Transverse colon (tissue), 4 donors: ENCODE measurements around the gene CHMP5.

Source experiments
- POLR2A ChIP-seq: fragments of 450-650 bp; IDR thresholded peaks from one replicate; pipeline ENCODE4 v1.6.1; 2016; ENCODE audit warnings: antibody characterized with exemption, mild to moderate bottlenecking, moderate library complexity
- POLR2AphosphoS5 ChIP-seq, 3 donors: sonication (generic); formaldehyde crosslinking; IDR thresholded peaks; one replicate each; pipeline ENCODE4 v1.6.1; 2016; ENCODE audit warnings: antibody characterized with exemption in 3 of 3
- TF ChIP-seq, protein P1 (sequence below), 5 experiments: fragments of 200-600 bp in 3 of 5; fragments of 450-650 bp in 2 of 5; sonication (generic) in 3 of 5; IDR thresholded peaks; 1 replicate in 2 of 5; 2 replicates in 3 of 5; pipeline ENCODE4 v1.5.1; 2016 to 2017; ENCODE audit warnings: antibody characterized with exemption in 5 of 5, inconsistent platforms in 3 of 5, mild to moderate bottlenecking in 2 of 5, moderate library complexity in 1 of 5

DNA sequence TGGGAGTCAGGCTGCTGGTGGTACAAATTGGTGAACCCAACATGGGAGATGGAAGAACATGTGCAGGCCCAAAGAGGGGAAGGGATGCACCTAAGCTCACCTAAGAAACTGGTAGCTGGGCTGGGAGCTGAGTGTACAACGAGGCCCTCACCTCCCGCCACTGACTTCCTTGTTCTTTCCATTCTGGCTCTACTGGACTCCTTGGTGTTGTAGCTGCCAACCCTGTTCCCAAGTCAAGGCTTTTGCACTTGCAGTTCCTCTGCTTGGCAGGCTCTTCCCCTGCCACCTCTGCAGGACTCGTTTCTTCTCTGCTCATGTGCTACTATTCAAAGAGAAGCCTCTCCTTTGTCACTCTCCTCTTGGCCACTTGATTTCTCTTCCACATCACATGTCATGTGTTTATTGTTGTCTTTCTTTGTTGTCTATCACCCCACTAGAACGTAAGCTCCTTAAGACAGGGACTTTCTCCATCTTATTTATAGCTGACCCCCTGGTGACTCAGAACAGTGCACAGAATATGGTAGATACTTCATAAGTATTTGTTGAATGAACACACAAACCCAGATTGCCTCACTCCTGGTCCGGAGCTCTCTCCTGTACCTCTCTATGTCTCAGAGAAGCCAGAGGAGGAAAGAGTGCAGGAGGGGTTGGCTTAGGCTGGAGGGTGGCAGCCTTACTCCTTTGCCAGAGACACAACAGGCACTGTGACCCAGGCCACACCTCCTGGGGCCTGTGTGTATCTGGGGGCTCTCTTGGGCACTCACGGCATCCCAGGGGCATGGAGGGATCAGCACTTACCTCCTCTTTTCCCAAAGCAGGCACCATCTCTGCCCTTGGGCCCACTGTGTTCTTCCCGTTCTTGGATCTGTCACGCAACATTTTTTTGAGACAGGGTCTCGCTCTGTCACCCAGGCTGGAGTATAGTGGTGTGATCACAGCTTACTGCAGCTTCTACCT is 30.1 kb upstream of the CHMP5 start:
- TF ChIP-seq, protein P1, sequence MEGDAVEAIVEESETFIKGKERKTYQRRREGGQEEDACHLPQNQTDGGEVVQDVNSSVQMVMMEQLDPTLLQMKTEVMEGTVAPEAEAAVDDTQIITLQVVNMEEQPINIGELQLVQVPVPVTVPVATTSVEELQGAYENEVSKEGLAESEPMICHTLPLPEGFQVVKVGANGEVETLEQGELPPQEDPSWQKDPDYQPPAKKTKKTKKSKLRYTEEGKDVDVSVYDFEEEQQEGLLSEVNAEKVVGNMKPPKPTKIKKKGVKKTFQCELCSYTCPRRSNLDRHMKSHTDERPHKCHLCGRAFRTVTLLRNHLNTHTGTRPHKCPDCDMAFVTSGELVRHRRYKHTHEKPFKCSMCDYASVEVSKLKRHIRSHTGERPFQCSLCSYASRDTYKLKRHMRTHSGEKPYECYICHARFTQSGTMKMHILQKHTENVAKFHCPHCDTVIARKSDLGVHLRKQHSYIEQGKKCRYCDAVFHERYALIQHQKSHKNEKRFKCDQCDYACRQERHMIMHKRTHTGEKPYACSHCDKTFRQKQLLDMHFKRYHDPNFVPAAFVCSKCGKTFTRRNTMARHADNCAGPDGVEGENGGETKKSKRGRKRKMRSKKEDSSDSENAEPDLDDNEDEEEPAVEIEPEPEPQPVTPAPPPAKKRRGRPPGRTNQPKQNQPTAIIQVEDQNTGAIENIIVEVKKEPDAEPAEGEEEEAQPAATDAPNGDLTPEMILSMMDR (IDR thresholded peaks at IDR 0.05): no peak
- no peak for TF ChIP-seq POLR2A
- TF ChIP-seq POLR2AphosphoS5 (IDR thresholded peaks at IDR 0.05): no peak
